Measurements from ENCODE around the gene ETV3. TPM values are rescaled to one million over a fixed set of nuclear protein-coding genes. Genes with fewer than 3 reads are reported as not detected.

The ETV3 gene
- total and polyA plus RNA-seq, 2 of the 4 experiments (the other 2 are of a cell fraction): 6.4 to 14.7 TPM

DNA sequence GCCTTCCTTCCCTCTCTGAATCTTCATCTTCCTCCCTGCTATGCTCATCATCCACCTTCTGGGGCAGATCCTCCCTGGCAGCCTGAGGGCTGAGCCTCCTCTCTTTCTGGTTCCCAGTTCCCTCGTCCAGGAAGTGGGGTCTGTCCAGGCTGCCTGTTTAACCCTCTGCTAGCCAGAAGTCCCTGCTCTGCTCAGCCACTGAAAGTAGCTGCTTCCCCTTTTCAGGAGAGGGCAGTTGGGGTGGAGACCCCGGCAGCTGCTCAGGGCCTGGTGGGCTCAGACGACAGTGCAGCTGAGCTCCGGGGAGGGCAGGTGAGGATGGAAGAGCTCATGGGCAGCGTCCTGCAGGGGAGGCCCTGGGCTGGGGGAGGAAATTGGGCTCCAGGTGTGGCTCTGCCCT lies 43.1 kb upstream of the ETV3 start:
- no peak overlapping the region for H3K4me2 ChIP-seq (ENCODE audit: low read depth, low read length)
- ATAC-seq (ENCODE audit: low read depth): no peak
- no peak overlapping the region for H3K56ac ChIP-seq (ENCODE audit: extremely low read depth, insufficient read depth, low read length)
- DNase-seq: no peak
- no peak overlapping the region for H2AK5ac ChIP-seq (ENCODE audit: low read depth, low read length)
- no peak overlapping the region for H2BK20ac ChIP-seq (ENCODE audit: low read depth, low read length)
- ChIA-PET CTCF (interaction anchor here (0.6 kb wide), 1 partner anchor 283 kb away, joined by 3 read pairs; no protein-coding TSS in a partner anchor), POLR2A (ENCODE audit: unreplicated experiment) (no interaction called here)
- H3K79me1 ChIP-seq (ENCODE audit: low read depth in 1 of 2, low read length in 2 of 2): no peaks in the 10 kb centered on the region
- no peak overlapping the region for H3K27ac ChIP-seq (ENCODE audit: insufficient read depth, low read length)
- H4K20me1 ChIP-seq (ENCODE audit: insufficient read depth, low read length): no peaks in the 10 kb centered on the region
- no peak overlapping the region for H2AK9ac ChIP-seq (replicated peaks; ENCODE audit: low read depth, low read length, poor library complexity)
- no peaks in the 10 kb centered on the region for H3K4me1 ChIP-seq (ENCODE audit: control insufficient read depth, insufficient read depth, low read length)
- in situ Hi-C loops (cut with MboI; ENCODE audit: low sequenced_read_pairs): no loop called here
- H3K14ac ChIP-seq (replicated peaks; ENCODE audit: low read depth, low read length): no peak overlapping the region
- no TSS peak for BruUV-seq (replicated peaks)
- H2BK5ac ChIP-seq (ENCODE audit: low read depth, low read length, poor library complexity, severe bottlenecking): no peak overlapping the region
- dilution Hi-C loops (cut with HindIII; ENCODE audit: low sequenced_read_pairs, unreplicated experiment): no loop called here
- H4K91ac ChIP-seq (ENCODE audit: insufficient read depth, low read depth, low read length): no peak overlapping the region
- no peak overlapping the region for H2AFZ ChIP-seq (replicated peaks; ENCODE audit: low read length, poor library complexity)
- H3K36me3 ChIP-seq (ENCODE audit: control insufficient read depth, insufficient read depth, low read length): no peaks in the 10 kb centered on the region
- no peak overlapping the region for H3K18ac ChIP-seq (ENCODE audit: low read depth, low read length)
- no peaks in the 10 kb centered on the region for H3K9me1 ChIP-seq (ENCODE audit: insufficient read depth, low read length)
- H3K27me3 ChIP-seq (ENCODE audit: control insufficient read depth, insufficient read depth, low read length): peaks cover 44% of the 10 kb centered on the region
- WGBS, 2 experiments (ENCODE audit: extremely low coverage in 2 of 2, insufficient read length in 1 of 2): no CpG with 5 or more reads among the region's 5 CpGs
- no peaks in the 10 kb centered on the region for H3K9me3 ChIP-seq (ENCODE audit: control insufficient read depth, insufficient read depth, low read length)
- no peak overlapping the region for H4K5ac ChIP-seq (ENCODE audit: low read depth, low read length)
- no peak overlapping the region for H3K4ac ChIP-seq (ENCODE audit: low read depth, low read length)
- no peak overlapping the region for H4K8ac ChIP-seq (ENCODE audit: low read depth in 2 of 2, low read length in 2 of 2)
- TF ChIP-seq CEBPB (IDR thresholded peaks at IDR 0.05; ENCODE audit: low read depth, low read length) (no peak), SMC3 (IDR thresholded peaks at IDR 0.05; ENCODE audit: low read depth, low read length) (no peak), POLR2A (IDR thresholded peaks at IDR 0.05; ENCODE audit: low read depth, low read length) (no peak), MAZ (IDR thresholded peaks at IDR 0.05; ENCODE audit: borderline replicate concordance, low read depth, low read length) (no peak), RCOR1 (IDR thresholded peaks at IDR 0.05; ENCODE audit: insufficient replicate concordance, low read length) (no peak)
- no peak overlapping the region for H2BK120ac ChIP-seq (ENCODE audit: low read depth, low read length)
- intact Hi-C loops (cut with micrococcal nuclease): no loop called here
- no peak overlapping the region for H2BK15ac ChIP-seq (ENCODE audit: low read depth, low read length)
- H3K23ac ChIP-seq (ENCODE audit: low read depth, low read length): no peak overlapping the region
- no peak overlapping the region for H3K9ac ChIP-seq (ENCODE audit: low read depth, low read length)
- H3K4me3 ChIP-seq (ENCODE audit: insufficient read depth, low read depth, low read length): no peak overlapping the region
